Activated gamma-delta T cell treated with anti-CD3 and anti-CD28 coated beads, Interleukin-2, amount 50 U/mL, for 16 hours (primary cell): ENCODE data around the gene FAM234A.

Experiments used
- DNase-seq: peaks from one replicate; pipeline ENCODE4 v3.0.0-alpha.2; 2020; ENCODE audit warnings: low read depth

The FAM234A gene

DNA sequence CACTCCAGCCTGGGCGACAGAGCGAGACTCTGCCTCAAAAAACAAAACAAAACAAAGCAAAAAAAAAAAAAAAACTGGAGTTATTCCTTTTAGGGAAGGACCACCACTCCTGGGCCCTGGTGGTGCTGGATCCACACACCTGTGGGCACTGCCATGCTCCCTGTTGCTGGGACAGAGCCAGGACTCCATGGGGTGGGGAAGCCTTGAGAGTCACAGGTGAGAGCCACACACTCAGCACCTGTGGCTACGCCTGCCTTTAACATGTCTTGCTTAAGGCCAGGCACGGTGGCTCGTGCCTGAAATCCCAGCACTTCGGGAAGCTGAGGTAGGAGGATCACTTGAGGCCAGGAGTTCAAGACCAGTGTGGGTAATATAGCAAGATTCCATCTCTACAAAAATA is 66.6 kb downstream of the FAM234A start:
- no peak for DNase-seq

DNA sequence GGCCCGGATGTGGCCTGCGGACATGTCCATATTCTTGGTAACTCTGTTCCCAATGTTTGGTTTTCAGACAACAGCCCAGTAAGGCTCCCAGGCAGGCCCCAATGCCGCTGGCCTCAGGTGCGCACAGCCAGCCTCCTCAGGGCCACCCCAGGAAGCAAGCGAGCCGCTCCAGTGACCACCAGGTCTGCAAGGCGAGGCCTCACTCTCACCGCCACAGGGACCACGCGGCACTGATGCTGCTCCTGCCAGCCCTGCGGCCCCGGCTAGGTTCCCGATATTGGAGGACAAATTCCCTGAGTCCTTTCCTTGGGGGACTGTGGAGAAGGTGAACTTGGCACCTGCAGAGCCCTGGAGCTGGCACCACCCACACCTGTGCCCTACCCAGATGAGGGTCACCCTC is 67.3 kb downstream of the FAM234A start:
- DNase-seq, result no peak

DNA sequence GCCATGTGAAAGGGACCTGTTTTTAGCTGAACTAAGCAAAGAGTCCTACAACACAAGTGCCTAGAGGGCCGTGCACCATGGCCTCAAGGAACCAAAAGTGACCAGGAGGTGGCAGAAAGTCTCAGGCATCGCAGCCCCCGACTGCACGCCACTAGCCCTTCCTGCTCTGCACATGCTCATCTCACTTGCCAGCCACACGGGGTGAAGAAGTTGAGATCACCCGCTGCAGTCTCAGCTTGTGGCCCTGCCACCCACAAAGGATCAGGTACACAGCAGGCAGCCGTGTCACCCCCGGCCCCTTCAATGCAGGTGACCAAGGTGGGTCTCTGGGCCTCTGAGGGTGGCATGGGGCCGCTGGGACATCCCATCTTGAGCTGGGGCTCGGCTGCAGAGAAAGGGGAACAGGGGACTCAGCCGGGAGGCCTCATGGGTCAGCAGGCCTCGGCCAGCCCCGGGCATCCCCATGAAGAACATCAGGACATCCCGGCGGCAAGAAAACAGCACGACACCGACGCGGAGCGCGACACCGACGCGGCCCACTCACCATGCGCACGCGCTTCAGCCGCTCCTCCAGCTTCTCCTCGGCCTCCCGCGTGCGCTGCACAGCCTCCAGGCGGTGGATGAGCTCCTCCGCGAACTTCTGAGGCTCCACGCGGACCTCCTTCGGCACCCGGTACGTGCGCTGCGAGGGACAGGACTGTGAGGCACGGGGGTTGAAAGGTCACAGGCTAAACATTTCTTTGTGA is 69.3 kb downstream of the FAM234A start:
- DNase-seq, result no peak

DNA sequence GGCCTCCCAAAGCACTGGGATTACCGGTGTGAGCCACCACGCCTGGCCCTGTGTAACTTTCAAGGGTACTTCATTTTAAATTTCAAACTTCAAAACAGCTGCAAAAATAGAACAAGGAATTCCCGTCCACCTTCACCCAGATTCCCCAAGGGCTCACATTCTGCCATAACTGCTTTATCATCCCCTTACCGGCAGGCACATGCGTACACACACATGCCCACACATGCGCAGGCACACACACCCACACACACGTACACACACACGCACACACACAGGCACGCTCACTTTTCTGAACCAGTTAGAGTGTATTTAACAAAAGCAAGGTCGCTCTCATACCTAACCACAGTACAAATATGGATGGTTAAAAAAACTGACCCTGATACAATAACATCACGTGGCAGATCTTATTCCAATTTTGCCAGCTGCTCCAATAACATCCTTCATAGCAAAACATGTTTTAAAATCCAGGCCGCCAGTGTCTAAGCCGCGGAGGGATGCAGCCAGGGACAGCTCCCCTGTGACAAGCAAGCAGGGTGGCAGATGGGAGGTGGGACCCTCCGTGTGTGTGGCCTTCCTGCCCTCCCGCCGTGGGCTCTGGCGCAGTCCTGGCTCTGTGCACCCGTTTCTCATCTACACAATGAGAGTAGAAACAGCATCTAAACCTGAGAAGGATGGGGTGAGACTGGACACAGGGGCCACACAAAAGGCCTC is 71.5 kb downstream of the FAM234A start:
- DNase-seq, result no peak

DNA sequence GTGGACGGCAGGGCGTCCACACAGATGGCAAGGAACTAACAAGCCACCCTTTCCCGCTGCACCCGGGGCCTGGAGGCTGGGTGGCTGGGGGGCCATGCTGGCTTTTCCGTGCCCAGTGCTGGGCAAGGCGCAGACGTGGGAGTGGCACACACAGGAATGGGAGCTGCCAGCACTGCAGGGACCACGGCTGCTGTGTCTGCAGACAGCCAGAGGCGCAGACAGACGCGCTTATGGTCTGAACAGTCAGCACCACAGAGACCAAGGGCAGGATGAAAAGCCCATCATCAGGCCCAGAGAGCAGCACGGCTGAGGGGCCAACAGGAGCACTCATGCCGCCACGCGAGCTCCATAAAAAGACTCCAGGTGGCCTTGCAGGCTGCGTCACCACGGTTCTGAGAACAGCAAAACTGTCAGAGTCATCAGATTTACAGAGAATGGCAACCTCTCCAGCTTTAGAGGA is 72.3 kb downstream of the FAM234A start:
- no peak for DNase-seq

DNA sequence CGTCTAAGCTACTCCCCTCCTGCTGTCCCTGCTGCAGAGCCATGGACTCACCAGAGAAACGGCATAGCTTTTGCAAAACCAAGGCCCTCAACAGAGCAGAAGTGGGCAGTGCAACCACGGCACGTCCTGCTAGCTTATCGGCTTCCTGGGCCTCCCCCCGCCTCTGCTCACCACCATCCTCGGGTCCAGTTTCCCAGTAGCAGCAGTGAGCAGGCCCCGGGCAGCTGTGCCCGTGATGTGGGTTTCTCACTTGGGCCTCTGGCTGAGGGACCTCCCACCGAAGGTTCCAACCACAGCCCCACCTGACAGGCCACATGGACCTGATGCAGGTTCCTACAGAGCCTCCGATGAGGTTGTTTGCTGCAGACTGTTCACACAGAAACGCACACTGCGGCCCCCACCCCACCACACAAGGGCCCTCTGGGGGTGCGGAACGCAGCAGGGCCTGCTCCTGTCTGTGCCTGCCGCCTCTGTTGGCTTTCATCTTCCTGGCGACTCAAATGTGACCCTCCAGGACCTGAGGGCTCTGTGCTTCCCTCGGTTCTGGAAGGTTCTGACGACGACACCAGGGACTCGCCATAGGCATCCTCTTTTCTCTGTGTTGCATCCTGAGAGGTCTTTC is 73.2 kb downstream of the FAM234A start:
- DNase-seq, result peak; percentile 15

DNA sequence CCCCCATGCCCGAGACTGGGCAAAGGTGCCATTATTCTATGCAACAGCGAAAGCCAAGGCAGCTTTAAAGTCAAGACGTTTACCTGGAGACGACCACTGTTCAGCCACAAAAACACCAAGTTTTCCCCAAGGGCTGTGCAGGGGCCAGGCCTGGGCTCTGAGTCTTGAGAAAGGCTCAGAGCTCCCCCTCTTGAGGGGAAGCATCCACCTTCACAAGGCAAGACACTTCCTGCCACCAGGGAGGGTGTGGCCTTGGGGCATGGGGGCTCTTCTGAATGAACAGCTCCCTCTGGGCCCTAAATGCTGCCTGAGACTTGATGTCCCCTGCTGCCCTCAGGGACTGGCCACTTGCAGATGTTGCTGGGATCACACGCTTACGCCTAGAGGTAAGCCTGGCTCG is 74.9 kb downstream of the FAM234A start:
- DNase-seq, result no peak

DNA sequence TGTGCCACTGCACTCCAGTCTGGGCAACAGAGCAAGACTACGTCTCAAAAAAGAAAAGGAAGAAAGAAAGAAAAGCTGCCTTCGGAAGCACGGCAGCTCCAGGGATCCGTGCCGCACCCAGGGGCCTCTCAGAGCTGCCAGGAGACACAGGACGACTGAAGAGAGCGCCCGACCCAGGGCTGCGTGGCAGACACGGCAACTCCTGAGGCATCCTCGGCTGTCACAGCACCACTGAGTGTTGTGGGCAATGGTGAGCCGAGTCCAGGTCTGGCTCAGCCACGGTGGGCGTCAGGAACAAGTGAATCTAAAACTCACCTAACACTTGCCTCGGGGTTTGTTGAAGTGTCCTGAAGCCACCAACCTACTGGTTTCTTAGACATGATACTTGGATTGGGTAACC is 77.1 kb downstream of the FAM234A start:
- no peak for DNase-seq

DNA sequence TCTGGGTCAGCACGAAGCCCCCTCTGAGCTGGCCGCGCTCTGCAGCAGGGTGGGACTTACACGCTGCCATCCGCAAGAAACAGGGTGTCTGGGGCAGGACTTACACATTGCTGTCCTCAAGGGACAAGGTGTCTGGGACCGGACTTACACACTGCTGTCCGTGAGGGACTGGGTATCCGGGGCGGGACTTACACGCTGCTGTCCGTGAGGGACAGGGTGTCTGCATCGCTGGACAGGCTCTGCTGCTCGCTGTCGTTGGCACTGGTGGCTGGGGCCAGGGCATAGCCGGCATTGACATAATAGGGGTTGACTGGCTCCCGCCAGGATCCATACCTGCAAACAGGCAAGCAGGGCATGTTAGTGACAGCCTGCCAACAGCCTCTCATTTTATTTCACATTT is 79.7 kb downstream of the FAM234A start:
- DNase-seq, result no peak

DNA sequence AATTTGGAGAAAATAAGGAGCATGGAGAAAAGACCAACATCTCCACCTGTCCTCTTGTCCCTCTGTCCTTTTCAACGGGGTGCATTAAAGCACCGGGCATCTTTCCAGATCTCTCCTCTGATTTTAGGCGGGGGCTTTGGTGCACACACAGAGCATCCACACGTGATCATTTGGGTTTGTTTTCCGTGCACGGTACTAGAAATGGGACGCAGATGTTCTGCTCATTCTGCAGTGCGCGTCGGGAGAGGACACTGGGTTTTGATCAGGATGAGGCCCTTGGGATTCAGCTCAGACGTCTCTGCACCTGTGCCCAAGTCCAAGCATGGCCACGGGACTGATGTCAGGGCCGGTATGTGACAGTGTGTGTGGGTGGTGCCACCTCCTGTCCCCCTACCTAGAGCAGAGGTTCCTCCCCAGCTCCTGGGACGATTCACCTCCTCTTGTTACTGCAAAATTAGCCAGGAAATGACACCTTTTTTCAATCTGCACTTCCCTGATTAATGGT is 80.2 kb downstream of the FAM234A start:
- DNase-seq, result no peak
